ENCODE results near the gene HPX. TPM values are rescaled to one million over a fixed set of nuclear protein-coding genes. Genes with fewer than 3 reads are reported as not detected.

Gene HPX
- total RNA-seq, 6 experiments from 2014 or later = 0.29 to 0.76 (median 0.55) TPM

GRCh38 chr11:6402561-6402981 is 38.2 kb downstream of the HPX start:
- Mint-ChIP-seq H3K27ac (no peak overlapping the region), H3K4me1 (ENCODE audit: low read depth) (peaks cover 27% of the 10 kb centered on the region), H3K9me3 (no peaks in the 10 kb centered on the region), H3K36me3 (ENCODE audit: low read depth) (peaks cover 8% of the 10 kb centered on the region; the same call in 1 of the 2 replicates), H3K4me3 (no peak overlapping the region), H3K27me3 (ENCODE audit: insufficient read depth) (no peaks in the 10 kb centered on the region; the same call in 1 of the 2 replicates)
- TF ChIP-seq CTCF (IDR thresholded peaks at IDR 0.05) = no peak
- DNase-seq = no peak

- Mint-ChIP-seq H3K9me3 (no peaks in the 10 kb centered on the region), H3K4me3 (no peak overlapping the region), H3K36me3 (ENCODE audit: low read depth) (peaks cover 8% of the 10 kb centered on the region; the same call in 1 of the 2 replicates), H3K27me3 (ENCODE audit: insufficient read depth) (no peaks in the 10 kb centered on the region; the same call in 1 of the 2 replicates), H3K4me1 (ENCODE audit: low read depth) (peaks cover 32% of the 10 kb centered on the region), H3K27ac (no peak overlapping the region)
- TF ChIP-seq CTCF (IDR thresholded peaks at IDR 0.05) = no peak
- no peak for DNase-seq
These were observed 38.7 kb downstream of the HPX start for GRCh38 chr11:6402061-6402470.

GRCh38 chr11:6401464-6401863 is 39.3 kb downstream of the HPX start:
- Mint-ChIP-seq H3K27me3 (ENCODE audit: insufficient read depth) (no peaks in the 10 kb centered on the region; the same call in 1 of the 2 replicates), H3K27ac (no peak overlapping the region), H3K9me3 (no peaks in the 10 kb centered on the region)

GRCh38 chr11:6400431-6401345 is 40.1 kb downstream of the HPX start:
- TF ChIP-seq CTCF (IDR thresholded peaks at IDR 0.05) = no peak
- DNase-seq = no peak
- Mint-ChIP-seq H3K36me3 (ENCODE audit: low read depth) (peaks cover 8% of the 10 kb centered on the region; the same call in 1 of the 2 replicates), H3K27ac (no peak overlapping the region), H3K27me3 (ENCODE audit: insufficient read depth) (no peaks in the 10 kb centered on the region; the same call in 1 of the 2 replicates), H3K4me3 (no peak overlapping the region), H3K4me1 (ENCODE audit: low read depth) (peaks cover 42% of the 10 kb centered on the region), H3K9me3 (no peaks in the 10 kb centered on the region)

More at GRCh38 chr11:6401464-6401863, 39.3 kb downstream of the HPX start:
- no peak for TF ChIP-seq CTCF (IDR thresholded peaks at IDR 0.05)
- Mint-ChIP-seq H3K4me1 (ENCODE audit: low read depth) (peaks cover 38% of the 10 kb centered on the region), H3K36me3 (ENCODE audit: low read depth) (peaks cover 8% of the 10 kb centered on the region; the same call in 1 of the 2 replicates), H3K4me3 (no peak overlapping the region)
- no peak for DNase-seq

- no peak for TF ChIP-seq CTCF (IDR thresholded peaks at IDR 0.05)
- Mint-ChIP-seq H3K4me3 (no peak overlapping the region), H3K27me3 (ENCODE audit: insufficient read depth) (no peaks in the 10 kb centered on the region), H3K9me3 (no peaks in the 10 kb centered on the region), H3K4me1 (ENCODE audit: low read depth) (peaks cover 37% of the 10 kb centered on the region), H3K36me3 (ENCODE audit: low read depth) (peaks cover 12% of the 10 kb centered on the region), H3K27ac (peak overlapping the region; percentile 72)
- peak; percentile 28 for DNase-seq
These were observed 43.2 kb downstream of the HPX start for GRCh38 chr11:6397636-6398035.
